ENCODE measurements around the gene MMP25. TPM values are rescaled to one million over a fixed set of nuclear protein-coding genes. Genes with fewer than 3 reads are reported as not detected.
"Not testable (repeated sequence)": the region's sequence is repeated elsewhere in the genome, so short reads cannot be mapped to it uniquely, and the experiment has no call there.

The MMP25 gene
- total RNA-seq, 1 donor from 2014 or later = 0.17 TPM

- H3K27me3 ChIP-seq (ENCODE audit: control insufficient read depth, insufficient read depth, low read length) = peaks cover 9% of the 10 kb centered on the region
- H3K36me3 ChIP-seq (ENCODE audit: control insufficient read depth, insufficient read depth, low read length) = no peaks in the 10 kb centered on the region
Observed at GRCh38 chr16:3076577-3076976, 30.2 kb downstream of the MMP25 start.

GRCh38 chr16:3080024-3080423 is 33.7 kb downstream of the MMP25 start:
- TF ChIP-seq CTCF (IDR thresholded peaks at IDR 0.05; ENCODE audit: insufficient read depth, low read length, poor library complexity, severe bottlenecking) = no peak
- no peak for DNase-seq (ENCODE audit: low read depth)
- no peaks in the 10 kb centered on the region for H3K36me3 ChIP-seq (ENCODE audit: control insufficient read depth, insufficient read depth, low read length)
- H3K4me3 ChIP-seq (ENCODE audit: low read depth, low read length) = no peak overlapping the region
- H3K27me3 ChIP-seq (ENCODE audit: control insufficient read depth, insufficient read depth, low read length) = peaks cover 2% of the 10 kb centered on the region

More at GRCh38 chr16:3076577-3076976, 30.2 kb downstream of the MMP25 start:
- DNase-seq (ENCODE audit: low read depth) = no peak
- TF ChIP-seq CTCF (IDR thresholded peaks at IDR 0.05; ENCODE audit: insufficient read depth, low read length, poor library complexity, severe bottlenecking) = no peak
- H3K4me3 ChIP-seq (ENCODE audit: low read depth, low read length) = no peak overlapping the region

- not testable (repeated sequence) for H3K36me3 ChIP-seq (ENCODE audit: control insufficient read depth, insufficient read depth, low read length); H3K27me3 ChIP-seq (ENCODE audit: control insufficient read depth, insufficient read depth, low read length); DNase-seq (ENCODE audit: low read depth); H3K4me3 ChIP-seq (ENCODE audit: low read depth, low read length)
Observed at GRCh38 chr16:3081957-3082356, 35.6 kb downstream of the MMP25 start.

- H3K4me3 ChIP-seq (ENCODE audit: low read depth, low read length); H3K27me3 ChIP-seq (ENCODE audit: control insufficient read depth, insufficient read depth, low read length); H3K36me3 ChIP-seq (ENCODE audit: control insufficient read depth, insufficient read depth, low read length); DNase-seq (ENCODE audit: low read depth): not testable (repeated sequence)
Observed at GRCh38 chr16:3083408-3083807, 37.0 kb downstream of the MMP25 start.

GRCh38 chr16:3084491-3084890 is 38.1 kb downstream of the MMP25 start:
- no peak for DNase-seq (ENCODE audit: low read depth)
- Histone ChIP-seq H3K27me3 (ENCODE audit: control insufficient read depth, insufficient read depth, low read length) (peaks cover 7% of the 10 kb centered on the region), H3K4me3 (ENCODE audit: low read depth, low read length) (no peak overlapping the region), H3K36me3 (ENCODE audit: control insufficient read depth, insufficient read depth, low read length) (no peaks in the 10 kb centered on the region)
- no peak for TF ChIP-seq CTCF (IDR thresholded peaks at IDR 0.05; ENCODE audit: insufficient read depth, low read length, poor library complexity, severe bottlenecking)

- no peak for DNase-seq (ENCODE audit: low read depth)
- Histone ChIP-seq H3K27me3 (ENCODE audit: control insufficient read depth, insufficient read depth, low read length) (peaks cover 7% of the 10 kb centered on the region), H3K4me3 (ENCODE audit: low read depth, low read length) (no peak overlapping the region), H3K36me3 (ENCODE audit: control insufficient read depth, insufficient read depth, low read length) (no peaks in the 10 kb centered on the region)
- TF ChIP-seq CTCF (IDR thresholded peaks at IDR 0.05; ENCODE audit: insufficient read depth, low read length, poor library complexity, severe bottlenecking) = no peak
Observed at GRCh38 chr16:3084969-3085670, 38.8 kb downstream of the MMP25 start.

Data from kidney epithelial cell (primary cell).